C4-2B (cell line): Measurements from ENCODE around the gene TET3.

Experiments used
- H3K27ac ChIP-seq: fragments of 450-650 bp; 2 replicates; pipeline ENCODE4 v1.5.1; 2017
- CTCF ChIP-seq: fragments of 450-650 bp; conservative IDR thresholded peaks from 2 replicates; pipeline ENCODE4 v1.5.1; 2017; ENCODE audit warnings: mild to moderate bottlenecking
- ZFX ChIP-seq: fragments of 450-650 bp; IDR thresholded peaks from 2 replicates; pipeline ENCODE4 v1.6.1; 2017

The TET3 gene

DNA sequence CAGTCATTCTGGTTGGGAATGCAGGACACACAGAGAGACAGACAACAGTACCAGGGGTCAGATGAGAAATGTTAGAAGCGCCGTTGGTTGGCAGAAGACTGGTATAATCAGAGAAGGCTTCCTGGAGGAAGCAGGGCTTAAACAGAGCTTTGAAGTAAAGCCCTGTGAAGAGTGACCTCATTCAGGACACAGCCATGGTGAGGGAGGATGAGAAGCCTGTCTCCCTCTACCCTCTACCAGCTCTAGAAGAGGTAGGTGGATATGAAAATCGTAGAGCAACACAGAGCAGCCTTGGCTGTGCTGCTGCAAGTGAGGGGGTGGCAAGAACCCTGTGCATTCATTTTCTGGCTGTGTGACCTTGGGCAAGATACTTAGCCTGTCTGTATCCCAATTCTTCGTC lies 14.2 kb downstream of the TET3 start:
- no peak overlapping the region for H3K27ac ChIP-seq
- TF ChIP-seq ZFX (no peak), CTCF (no peak)

- TF ChIP-seq ZFX (no peak), CTCF (no peak)
- peak overlapping the region; percentile 48 for H3K27ac ChIP-seq
Observed at GRCh38 chr2:73999881-74000597, 15.3 kb downstream of the TET3 start.

DNA sequence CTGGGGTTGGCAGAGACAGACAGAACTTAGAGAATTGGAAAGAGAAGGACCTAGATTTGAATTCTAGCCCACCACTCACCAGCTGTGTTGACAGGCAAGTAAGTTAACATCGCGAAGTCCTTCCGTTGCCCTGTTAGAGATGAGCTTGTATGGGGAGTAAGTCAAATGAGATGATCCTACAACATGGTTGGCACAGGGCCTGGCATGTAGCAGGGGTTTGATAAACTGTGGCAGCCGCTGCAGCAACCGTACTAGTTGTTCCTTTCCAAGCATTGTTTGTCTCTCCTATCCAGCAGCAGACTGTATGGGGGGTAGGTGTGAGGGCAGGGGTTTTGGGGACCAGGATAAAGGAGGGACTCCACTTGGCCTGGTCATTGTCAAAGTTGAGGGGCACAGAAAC lies 16.0 kb downstream of the TET3 start:
- H3K27ac ChIP-seq: peak overlapping the region; percentile 3; the same call in 1 of the 2 replicates
- TF ChIP-seq CTCF: no peak
- no peak for TF ChIP-seq ZFX

GRCh38 chr2:74001121-74001520 lies 16.4 kb downstream of the TET3 start:
- TF ChIP-seq ZFX (no peak), CTCF (no peak)
- H3K27ac ChIP-seq: peak overlapping the region; percentile 3; the same call in 1 of the 2 replicates

GRCh38 chr2:74001781-74002504 lies 17.2 kb downstream of the TET3 start:
- no peak overlapping the region; the same call in 1 of the 2 replicates for H3K27ac ChIP-seq
- no peak for TF ChIP-seq ZFX
- no peak for TF ChIP-seq CTCF

DNA sequence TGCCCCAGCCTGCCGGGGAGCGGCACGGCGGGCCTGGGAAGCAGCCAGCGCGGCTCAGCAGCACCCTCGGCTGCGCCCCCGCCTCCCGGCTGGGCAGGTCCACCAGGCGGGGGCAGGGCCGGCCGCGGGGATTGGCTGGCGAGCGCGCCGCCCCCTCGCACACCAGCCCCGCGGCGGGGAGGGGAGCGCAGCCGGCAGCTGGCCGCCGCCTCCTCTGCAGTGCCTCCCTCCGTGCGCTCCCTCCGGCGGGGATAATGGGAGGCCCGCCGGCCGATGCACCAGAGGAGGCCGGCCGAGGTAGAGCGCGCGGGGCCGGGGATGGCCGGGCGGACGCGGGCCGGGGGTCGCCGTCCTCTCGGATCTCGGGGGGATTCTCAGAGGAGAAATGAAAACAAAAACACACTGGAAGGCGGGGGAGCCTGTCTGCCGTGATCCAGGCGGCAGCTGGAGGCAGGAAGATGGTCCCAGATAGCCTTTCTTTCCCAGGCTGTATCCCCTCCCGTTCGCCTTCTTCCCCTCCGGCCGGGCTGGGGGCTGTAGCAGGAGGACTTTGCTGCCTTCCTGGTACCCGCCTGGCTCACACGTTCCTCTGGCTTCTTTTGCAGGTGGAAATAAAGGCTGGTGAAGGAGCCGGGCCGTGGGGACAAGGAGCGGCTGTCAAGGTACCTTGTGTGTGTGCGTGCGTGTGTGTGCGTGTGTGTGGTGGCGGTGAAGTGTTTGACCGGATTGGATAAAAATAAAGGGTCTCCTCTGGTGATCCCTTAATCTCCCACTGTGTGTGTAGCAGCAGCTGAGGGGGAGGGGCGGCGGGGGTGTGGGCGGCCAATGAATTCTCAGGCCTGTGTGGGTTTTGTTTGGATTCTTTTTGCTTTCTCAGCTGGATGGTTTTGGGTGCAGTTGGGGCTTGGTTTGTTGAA lies 18.1 kb downstream of the TET3 start:
- peak overlapping the region; percentile 40 for H3K27ac ChIP-seq

More for the DNA sequence above, 18.1 kb downstream of the TET3 start:
- no peak for TF ChIP-seq CTCF
